ENCODE data around the gene APOA1.

The APOA1 gene

GRCh38 chr11:116788975-116789374 lies 48.4 kb downstream of the APOA1 start:
- no peak for DNase-seq (ENCODE audit: low read depth)

GRCh38 chr11:116788534-116788933 lies 48.9 kb downstream of the APOA1 start:
- no peak for DNase-seq (ENCODE audit: low read depth)

- DNase-seq (ENCODE audit: low read depth) = peak; percentile 81
Observed at GRCh38 chr11:116787786-116788486, 49.5 kb downstream of the APOA1 start, which contains the start of gene ZPR1. ZPR1 (minus strand) TSS chr11:116788023; CDS start chr11:116787990, 33 bp downstream.

GRCh38 chr11:116787436-116787785 lies 50.0 kb downstream of the APOA1 start:
- DNase-seq (ENCODE audit: low read depth) = no peak

- DNase-seq (ENCODE audit: low read depth) = no peak
Observed at GRCh38 chr11:116786966-116787365, 50.5 kb downstream of the APOA1 start.

GRCh38 chr11:116786326-116786725 lies 51.1 kb downstream of the APOA1 start:
- DNase-seq (ENCODE audit: low read depth) = no peak

Measured in T-helper 22 cell (primary cell).